Uterus (tissue), 4 donors: ENCODE data around the gene SUFU. TPM values are rescaled to one million over a fixed set of nuclear protein-coding genes. Genes with fewer than 3 reads are reported as not detected.
A peak's percentile ranks its signal among the peaks of the same experiment; 100 is the strongest.

Experiments
- DNase-seq, 2 donors: peaks; one replicate each; pipeline ENCODE4 v3.0.0-alpha.2; 2019 to 2020
- H3K27ac ChIP-seq, 2 donors: fragments of 200-600 bp; sonication (generic); 1 replicate in 1 of 2; 2 replicates in 1 of 2; pipeline ENCODE4 v1.5.1; 2016 to 2018
- H3K27me3 ChIP-seq, 2 donors: fragments of 200-600 bp; sonication (generic); one replicate each; pipeline ENCODE4 v1.5.1; 2018 to 2019; ENCODE audit warnings: control low read depth in 1 of 2
- H3K36me3 ChIP-seq, 2 donors: fragments of 200-600 bp; sonication (generic); one replicate each; pipeline ENCODE4 v1.5.1; 2019; ENCODE audit warnings: control low read depth in 1 of 2
- H3K4me1 ChIP-seq, 2 donors: fragments of 200-600 bp; sonication (generic); one replicate each; pipeline ENCODE4 v1.5.1; 2018 to 2019; ENCODE audit warnings: control low read depth in 1 of 2
- H3K4me3 ChIP-seq, 2 donors: fragments of 200-600 bp; sonication (generic); 1 replicate in 1 of 2; 2 replicates in 1 of 2; pipeline ENCODE4 v1.5.1; 2018 to 2019; ENCODE audit warnings: mild to moderate bottlenecking in 1 of 2
- H3K9me3 ChIP-seq, 2 donors: fragments of 200-600 bp; sonication (generic); one replicate each; pipeline ENCODE4 v1.5.1; 2019; ENCODE audit warnings: control low read depth in 1 of 2
- POLR2A ChIP-seq, 2 donors: fragments of 450-650 bp; IDR thresholded peaks; one replicate each; pipeline ENCODE4 v1.6.1; 2016; ENCODE audit warnings: antibody characterized with exemption in 2 of 2, mild to moderate bottlenecking in 1 of 2, moderate library complexity in 1 of 2
- intact Hi-C: fragments of 100-400 bp; cut with DNase I; formaldehyde crosslinking; loops from one replicate; pipeline ENCODE4 v1.15.1; 2023; ENCODE audit warnings: low total_unique reads
- total RNA-seq, 4 donors: library from RNA; depleted of rRNA in 3 of 4; stranded (reverse); fragments of >200 nt in 3 of 4; gene quantifications; one replicate each; pipeline versions ENCODE4 v1.1.0 to v1.2.4, GENCODE V29; 2014 to 2023
- TF ChIP-seq, protein P1 (sequence below), 4 experiments: fragments of 200-600 bp in 2 of 4; fragments of 450-650 bp in 2 of 4; sonication (generic) in 2 of 4; IDR thresholded peaks; one replicate each; pipeline ENCODE4 v1.5.1; 2016 to 2019; ENCODE audit warnings: antibody characterized with exemption in 4 of 4, mild to moderate bottlenecking in 2 of 4, moderate library complexity in 1 of 4
- donor health status: DM: yes; HTN: yes; CAD: no.

The SUFU gene
- total RNA-seq, 4 donors from 2014 or later = 2.8 to 20.7 (median 12.3) TPM

DNA sequence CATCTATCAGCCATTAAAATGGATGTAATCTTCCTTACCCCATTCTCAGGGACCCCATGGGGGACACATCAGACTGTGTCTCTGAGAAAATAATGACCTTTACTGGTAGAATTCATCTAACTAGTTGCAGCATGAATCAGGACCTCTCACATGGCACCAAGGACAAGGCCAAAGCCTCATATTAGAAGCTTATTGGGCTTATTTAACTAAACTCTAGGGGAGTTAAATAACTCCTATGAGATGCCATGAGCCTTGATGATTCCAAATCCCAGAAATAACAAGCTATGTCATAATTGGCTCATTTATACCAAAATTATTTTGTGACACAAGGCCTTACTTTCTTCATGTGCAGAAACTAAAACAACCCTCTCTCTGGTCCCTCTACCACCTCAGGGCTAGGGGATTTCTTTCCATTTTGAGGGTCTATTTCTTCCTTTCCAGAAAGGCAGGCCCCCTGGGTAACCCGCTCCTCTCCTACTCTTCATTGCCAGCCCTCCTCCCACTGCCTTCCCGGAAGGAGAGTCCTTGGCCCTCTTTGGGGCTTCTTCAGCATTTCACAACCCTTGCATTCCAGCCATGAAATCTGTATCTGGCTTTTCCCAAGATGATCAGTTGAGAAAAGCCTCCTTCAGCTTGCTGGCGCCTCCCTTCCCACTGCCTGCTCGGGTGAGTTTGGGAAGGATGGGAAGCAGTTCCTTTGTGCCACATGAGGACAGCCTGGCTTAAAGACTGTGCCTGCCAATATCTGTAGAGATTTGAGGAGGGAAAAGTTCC, 98.7 kb downstream of the SUFU start:
- H3K27me3 ChIP-seq = no peaks in the 10 kb centered on the region
- DNase-seq = peak; percentile 61 to 62
- peak overlapping the region; percentile 58 to 68 for H3K27ac ChIP-seq
- H3K36me3 ChIP-seq = no peaks in the 10 kb centered on the region
- no peaks in the 10 kb centered on the region for H3K9me3 ChIP-seq
- H3K4me1 ChIP-seq = no peaks in the 10 kb centered on the region
- TF ChIP-seq, protein P1, sequence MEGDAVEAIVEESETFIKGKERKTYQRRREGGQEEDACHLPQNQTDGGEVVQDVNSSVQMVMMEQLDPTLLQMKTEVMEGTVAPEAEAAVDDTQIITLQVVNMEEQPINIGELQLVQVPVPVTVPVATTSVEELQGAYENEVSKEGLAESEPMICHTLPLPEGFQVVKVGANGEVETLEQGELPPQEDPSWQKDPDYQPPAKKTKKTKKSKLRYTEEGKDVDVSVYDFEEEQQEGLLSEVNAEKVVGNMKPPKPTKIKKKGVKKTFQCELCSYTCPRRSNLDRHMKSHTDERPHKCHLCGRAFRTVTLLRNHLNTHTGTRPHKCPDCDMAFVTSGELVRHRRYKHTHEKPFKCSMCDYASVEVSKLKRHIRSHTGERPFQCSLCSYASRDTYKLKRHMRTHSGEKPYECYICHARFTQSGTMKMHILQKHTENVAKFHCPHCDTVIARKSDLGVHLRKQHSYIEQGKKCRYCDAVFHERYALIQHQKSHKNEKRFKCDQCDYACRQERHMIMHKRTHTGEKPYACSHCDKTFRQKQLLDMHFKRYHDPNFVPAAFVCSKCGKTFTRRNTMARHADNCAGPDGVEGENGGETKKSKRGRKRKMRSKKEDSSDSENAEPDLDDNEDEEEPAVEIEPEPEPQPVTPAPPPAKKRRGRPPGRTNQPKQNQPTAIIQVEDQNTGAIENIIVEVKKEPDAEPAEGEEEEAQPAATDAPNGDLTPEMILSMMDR (IDR thresholded peaks at IDR 0.05) = no peak
- no peak for TF ChIP-seq POLR2A (IDR thresholded peaks at IDR 0.05)
- no peak overlapping the region for H3K4me3 ChIP-seq
- intact Hi-C loops = no loop called here

DNA sequence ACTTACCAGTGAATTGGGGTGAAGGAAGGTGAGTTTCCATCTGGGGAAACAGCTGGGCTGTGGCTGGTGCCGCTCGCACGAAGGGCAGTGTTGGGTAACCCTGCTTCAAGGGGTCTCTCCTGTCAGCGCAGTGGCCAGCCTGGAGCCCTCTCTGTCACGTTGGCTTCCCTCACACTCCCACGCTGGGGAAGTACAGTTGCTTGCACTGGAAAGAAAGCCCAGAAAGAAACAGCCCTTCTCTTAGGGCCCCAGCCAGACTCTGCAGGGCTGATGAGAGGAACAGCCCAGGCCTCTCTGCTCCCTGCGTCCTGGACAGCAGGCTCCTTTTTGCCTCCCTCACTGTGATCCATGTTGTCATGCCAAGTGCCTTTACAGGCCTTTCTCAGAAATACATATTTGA, 100.2 kb downstream of the SUFU start:
- H3K27ac ChIP-seq = peak overlapping the region; percentile 41 to 68
- H3K27me3 ChIP-seq = no peaks in the 10 kb centered on the region
- no peak for DNase-seq
- no peaks in the 10 kb centered on the region for H3K36me3 ChIP-seq
- H3K4me1 ChIP-seq = no peaks in the 10 kb centered on the region
- no peak for TF ChIP-seq POLR2A (IDR thresholded peaks at IDR 0.05)
- TF ChIP-seq, protein P1 (IDR thresholded peaks at IDR 0.05) = no peak
- H3K4me3 ChIP-seq = no peak overlapping the region
- intact Hi-C loops = no loop called here
- no peaks in the 10 kb centered on the region for H3K9me3 ChIP-seq

DNA sequence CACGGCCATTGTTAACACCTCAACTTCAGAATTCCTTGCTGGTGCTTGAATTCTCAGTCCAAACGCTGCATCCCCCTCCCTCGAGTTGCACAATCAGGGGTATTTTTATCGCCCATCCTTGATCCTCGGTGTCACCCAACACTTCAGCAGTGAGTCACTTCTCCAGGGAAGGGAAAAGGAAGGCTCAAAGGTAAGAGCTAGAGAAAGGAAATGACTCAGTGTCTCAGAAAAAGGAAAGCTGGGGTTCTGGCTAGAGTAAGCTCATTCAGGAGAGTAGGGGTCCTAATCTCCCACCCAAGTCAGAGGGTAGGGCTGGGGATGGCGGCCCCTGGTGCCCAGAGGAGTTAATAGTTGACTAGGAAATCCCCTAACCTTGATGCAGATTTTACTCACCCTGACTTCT, 100.7 kb downstream of the SUFU start:
- Histone ChIP-seq H3K4me1 (no peaks in the 10 kb centered on the region), H3K9me3 (no peaks in the 10 kb centered on the region), H3K27ac (peak overlapping the region; percentile 41 to 68), H3K27me3 (no peaks in the 10 kb centered on the region), H3K4me3 (no peak overlapping the region), H3K36me3 (no peaks in the 10 kb centered on the region)
- TF ChIP-seq, protein P1 (IDR thresholded peaks at IDR 0.05) = no peak
- intact Hi-C loops = no loop called here
- no peak for DNase-seq

DNA sequence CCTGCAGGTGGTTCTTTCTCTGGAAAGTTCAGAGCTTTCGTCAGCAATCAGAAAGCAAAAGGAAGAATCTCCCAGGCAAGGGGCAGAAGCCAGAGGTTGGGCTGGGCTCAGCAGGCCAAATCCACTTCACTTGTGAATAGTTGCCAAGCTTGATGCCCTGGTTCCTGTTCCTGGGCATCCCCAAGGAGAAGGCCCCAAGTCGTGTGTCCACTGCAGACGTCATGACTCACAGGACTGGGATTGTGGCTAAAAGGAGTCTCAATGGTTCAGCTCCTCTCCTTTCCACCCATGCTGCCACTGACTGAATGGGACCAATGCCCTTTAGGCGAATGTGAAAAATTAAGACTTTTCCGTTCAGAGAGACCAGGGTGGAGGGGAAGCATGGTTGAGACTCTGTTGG, 101.9 kb downstream of the SUFU start:
- no peaks in the 10 kb centered on the region for H3K9me3 ChIP-seq
- no peak overlapping the region for H3K27ac ChIP-seq
- no peak for TF ChIP-seq POLR2A (IDR thresholded peaks at IDR 0.05)
- TF ChIP-seq, protein P1 (IDR thresholded peaks at IDR 0.05) = no peak
- H3K4me3 ChIP-seq = no peak overlapping the region
- no peak for DNase-seq
- H3K36me3 ChIP-seq = no peaks in the 10 kb centered on the region
- intact Hi-C loops = no loop called here
- no peaks in the 10 kb centered on the region for H3K27me3 ChIP-seq
- no peaks in the 10 kb centered on the region for H3K4me1 ChIP-seq

DNA sequence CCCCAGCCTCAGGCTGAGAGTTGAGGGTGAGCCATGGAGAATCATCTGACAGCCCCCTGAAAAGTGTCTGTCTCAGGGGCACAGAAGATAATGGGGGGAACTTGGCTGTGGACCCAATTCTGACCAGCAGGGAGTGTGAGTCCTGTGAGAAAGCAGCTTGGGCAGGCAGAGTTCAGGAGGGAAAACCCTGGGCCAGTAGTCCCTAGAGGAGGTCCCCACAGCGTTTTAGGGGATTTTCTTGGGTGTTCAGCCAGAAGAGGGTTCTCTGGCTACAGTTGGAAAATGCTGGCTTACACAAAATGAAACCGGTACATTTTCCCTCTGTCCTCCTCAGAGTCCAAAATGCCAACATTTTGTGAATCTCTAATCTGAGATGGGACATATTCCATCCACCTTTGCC, 104.7 kb downstream of the SUFU start:
- no peak for TF ChIP-seq POLR2A (IDR thresholded peaks at IDR 0.05)
- TF ChIP-seq, protein P1 (IDR thresholded peaks at IDR 0.05) = no peak
- intact Hi-C loops = no loop called here
- Histone ChIP-seq H3K27ac (no peak overlapping the region), H3K4me1 (peaks cover 17 to 21% of the 10 kb centered on the region in 2 donors), H3K4me3 (no peak overlapping the region), H3K36me3 (no peaks in the 10 kb centered on the region), H3K9me3 (no peaks in the 10 kb centered on the region), H3K27me3 (no peaks in the 10 kb centered on the region)
- no peak for DNase-seq
